CD14-positive monocyte (primary cell): ENCODE data around the gene ATG12. TPM values are rescaled to one million over a fixed set of nuclear protein-coding genes. Genes with fewer than 3 reads are reported as not detected.

Experiments
- DNase-seq, 3 donors: peaks; one replicate each; pipeline ENCODE4 v3.0.0-alpha.2; 2011 to 2022
- H2AFZ ChIP-seq: 2 replicates; pipeline ENCODE4 v1.6.0; 2012; ENCODE audit warnings: mild to moderate bottlenecking, low read depth, low read length, inconsistent platforms; ENCODE audit not compliant: insufficient read depth, poor library complexity, severe bottlenecking
- H3K27ac ChIP-seq, 2 donors: 1 replicate in 1 of 2; 2 replicates in 1 of 2; pipeline ENCODE4 v1.5.1; 2012 to 2013; ENCODE audit warnings: low read length in 2 of 2, control low read depth in 1 of 2, inconsistent platforms in 1 of 2, low read depth in 1 of 2, mild to moderate bottlenecking in 1 of 2
- H3K27me3 ChIP-seq, 2 donors: one replicate each; pipeline versions ENCODE4 v1.6.0 to v1.6.1; 2011 to 2013; ENCODE audit warnings: low read length in 2 of 2; ENCODE audit not compliant: control insufficient read depth in 2 of 2, insufficient read depth in 2 of 2
- H3K36me3 ChIP-seq, 2 donors: replicated peaks in 1 of 2; 1 replicate in 1 of 2; 2 replicates in 1 of 2; pipeline versions ENCODE4 v1.5.1 to v1.6.1; 2012 to 2013; ENCODE audit warnings: low read length in 2 of 2, control low read depth in 1 of 2, inconsistent platforms in 1 of 2, mild to moderate bottlenecking in 1 of 2; ENCODE audit not compliant: insufficient read depth in 2 of 2, control insufficient read depth in 1 of 2
- H3K4me1 ChIP-seq, 2 donors: 1 replicate in 1 of 2; 2 replicates in 1 of 2; pipeline versions ENCODE4 v1.5.1 to v1.6.1; 2012 to 2013; ENCODE audit warnings: low read length in 2 of 2, control low read depth in 1 of 2, inconsistent platforms in 1 of 2, mild to moderate bottlenecking in 1 of 2, moderate library complexity in 1 of 2; ENCODE audit not compliant: insufficient read depth in 2 of 2, control insufficient read depth in 1 of 2
- H3K4me2 ChIP-seq: replicated peaks from 2 replicates; pipeline ENCODE3; 2012; ENCODE audit warnings: low read length, moderate library complexity, mild to moderate bottlenecking; ENCODE audit not compliant: poor library complexity, severe bottlenecking; ENCODE audit errors: extremely low read depth
- H3K4me3 ChIP-seq, 3 experiments: fragments of 200-600 bp in 1 of 3; sonication (generic) in 1 of 3; replicated peaks in 1 of 3; 1 replicate in 2 of 3; 2 replicates in 1 of 3; pipeline ENCODE4 v1.5.1; 2011 to 2013; ENCODE audit warnings: low read length in 3 of 3, mild to moderate bottlenecking in 3 of 3, control low read depth in 2 of 3, low read depth in 2 of 3, inconsistent platforms in 1 of 3, moderate library complexity in 1 of 3
- H3K79me2 ChIP-seq: 2 replicates; pipeline ENCODE4 v1.6.0; 2012; ENCODE audit warnings: mild to moderate bottlenecking, control low read depth, inconsistent platforms, low read length, moderate library complexity; ENCODE audit not compliant: insufficient read depth
- H3K9ac ChIP-seq: 2 replicates; pipeline ENCODE4 v1.6.0; 2017; ENCODE audit warnings: low read length, mild to moderate bottlenecking; ENCODE audit not compliant: insufficient read depth, poor library complexity, severe bottlenecking
- H3K9me3 ChIP-seq, 2 donors: replicated peaks in 1 of 2; 1 replicate in 1 of 2; 2 replicates in 1 of 2; pipeline versions ENCODE4 v1.5.1 to v1.6.1; 2012 to 2013; ENCODE audit warnings: low read length in 2 of 2, control low read depth in 1 of 2; ENCODE audit not compliant: control insufficient read depth in 1 of 2, insufficient read depth in 1 of 2
- H4K20me1 ChIP-seq: 2 replicates; pipeline ENCODE4 v1.6.0; 2012; ENCODE audit warnings: mild to moderate bottlenecking, low read length, control low read depth, moderate library complexity; ENCODE audit not compliant: insufficient read depth
- H3K27ac Mint-ChIP-seq, 7 donors: one replicate each; pipeline ENCODE4 v1.8.0; 2020; ENCODE audit warnings: mild to moderate bottlenecking in 7 of 7, mixed read lengths in 7 of 7, moderate library complexity in 6 of 7, inconsistent platforms in 2 of 7
- H3K27me3 Mint-ChIP-seq, 3 donors: one replicate each; pipeline ENCODE4 v1.8.0; 2021 to 2022; ENCODE audit warnings: low read depth in 3 of 3, mild to moderate bottlenecking in 3 of 3, mixed read lengths in 3 of 3, moderate library complexity in 3 of 3, inconsistent platforms in 1 of 3
- H3K36me3 Mint-ChIP-seq, 2 donors: one replicate each; pipeline ENCODE4 v1.8.0; 2020; ENCODE audit warnings: mixed read lengths in 2 of 2, inconsistent platforms in 1 of 2, mild to moderate bottlenecking in 1 of 2
- H3K4me1 Mint-ChIP-seq: one replicate; pipeline ENCODE4 v1.8.0; 2020; ENCODE audit warnings: mild to moderate bottlenecking, mixed read lengths
- H3K4me3 Mint-ChIP-seq, 2 donors: one replicate each; pipeline ENCODE4 v1.8.0; 2020; ENCODE audit warnings: mild to moderate bottlenecking in 2 of 2, mixed read lengths in 2 of 2, moderate library complexity in 1 of 2
- H3K9me3 Mint-ChIP-seq, 7 donors: one replicate each; pipeline ENCODE4 v1.8.0; 2020 to 2022; ENCODE audit warnings: mixed read lengths in 7 of 7, mild to moderate bottlenecking in 6 of 7, moderate library complexity in 6 of 7, inconsistent platforms in 2 of 7
- WGBS: methylation state at CpG from one replicate; pipeline ENCODE4 v1.1.5; 2013; ENCODE audit warnings: missing lambda C conversion rate; ENCODE audit not compliant: insufficient coverage; 5-methylcytosine and 5-hydroxymethylcytosine counted together
- intact Hi-C, 2 donors: fragments of 100-400 bp; cut with micrococcal nuclease; formaldehyde crosslinking; loops; one replicate each; pipeline versions ENCODE4 v1.15.0 to v1.15.1; 2023
- polyA plus RNA-seq, 3 donors: library from polyadenylated mRNA; depleted of rRNA in 1 of 3; unstranded in 2 of 3; stranded (reverse) in 1 of 3; fragments of 300-500 nt in 2 of 3; fragments of >200 nt in 1 of 3; fragmentation: Illumina TruSeq in 2 of 3; gene quantifications; 1 replicate in 2 of 3; 2 replicates in 1 of 3; pipeline ENCODE4 v1.2.3, GENCODE V29; 2012 to 2021
- TF ChIP-seq, protein P1 (sequence below): fragments of 200-600 bp; IDR thresholded peaks from one replicate; pipeline ENCODE4 v1.8.0; 2022; ENCODE audit warnings: antibody characterized with exemption, mild to moderate bottlenecking

Gene ATG12
- polyA plus RNA-seq, 3 donors = 44.3 to 143 (median 101) TPM

DNA sequence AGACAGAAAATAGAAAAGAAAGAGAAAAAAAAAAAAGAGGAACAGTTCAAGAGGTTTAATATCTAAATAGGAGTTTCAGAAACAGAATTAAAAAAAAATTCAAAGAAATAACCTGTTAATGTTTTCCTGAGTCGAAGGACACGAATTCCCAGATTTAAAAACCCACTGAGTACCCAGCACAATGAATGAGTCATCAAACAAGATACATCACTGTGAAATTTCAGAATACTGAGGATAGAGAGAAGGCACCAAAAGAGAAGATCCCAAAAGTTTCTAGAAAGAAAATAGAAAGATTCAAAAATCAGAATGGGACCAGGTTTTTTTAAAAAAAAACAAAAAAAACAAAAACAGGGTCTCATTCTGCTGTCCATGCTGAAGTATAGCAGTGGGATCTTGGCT, 33.7 kb downstream of the ATG12 start:
- Mint-ChIP-seq H3K27me3 (peaks cover 10 to 31% (median 11%) of the 10 kb centered on the region in 3 donors), H3K9me3 (peaks cover 0 to 3% (median 0%) of the 10 kb centered on the region in 7 donors), H3K27ac (no peak overlapping the region), H3K36me3 (no peaks in the 10 kb centered on the region), H3K4me3 (no peak overlapping the region), H3K4me1 (no peaks in the 10 kb centered on the region)
- TF ChIP-seq, protein P1, sequence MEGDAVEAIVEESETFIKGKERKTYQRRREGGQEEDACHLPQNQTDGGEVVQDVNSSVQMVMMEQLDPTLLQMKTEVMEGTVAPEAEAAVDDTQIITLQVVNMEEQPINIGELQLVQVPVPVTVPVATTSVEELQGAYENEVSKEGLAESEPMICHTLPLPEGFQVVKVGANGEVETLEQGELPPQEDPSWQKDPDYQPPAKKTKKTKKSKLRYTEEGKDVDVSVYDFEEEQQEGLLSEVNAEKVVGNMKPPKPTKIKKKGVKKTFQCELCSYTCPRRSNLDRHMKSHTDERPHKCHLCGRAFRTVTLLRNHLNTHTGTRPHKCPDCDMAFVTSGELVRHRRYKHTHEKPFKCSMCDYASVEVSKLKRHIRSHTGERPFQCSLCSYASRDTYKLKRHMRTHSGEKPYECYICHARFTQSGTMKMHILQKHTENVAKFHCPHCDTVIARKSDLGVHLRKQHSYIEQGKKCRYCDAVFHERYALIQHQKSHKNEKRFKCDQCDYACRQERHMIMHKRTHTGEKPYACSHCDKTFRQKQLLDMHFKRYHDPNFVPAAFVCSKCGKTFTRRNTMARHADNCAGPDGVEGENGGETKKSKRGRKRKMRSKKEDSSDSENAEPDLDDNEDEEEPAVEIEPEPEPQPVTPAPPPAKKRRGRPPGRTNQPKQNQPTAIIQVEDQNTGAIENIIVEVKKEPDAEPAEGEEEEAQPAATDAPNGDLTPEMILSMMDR = no peak
- no peak overlapping the region for H3K4me3 ChIP-seq
- no peak overlapping the region for H3K4me2 ChIP-seq
- H3K9ac ChIP-seq = no peak overlapping the region
- intact Hi-C loops = no loop called here
- no peaks in the 10 kb centered on the region for H3K36me3 ChIP-seq
- H3K27me3 ChIP-seq = peaks cover 2 to 25% of the 10 kb centered on the region in 2 donors
- no peaks in the 10 kb centered on the region for H3K9me3 ChIP-seq
- no peak for DNase-seq
- no peaks in the 10 kb centered on the region for H3K79me2 ChIP-seq
- WGBS = no CpG with 5 or more reads among the region's 2 CpGs
- H3K4me1 ChIP-seq = no peaks in the 10 kb centered on the region
- no peaks in the 10 kb centered on the region for H4K20me1 ChIP-seq
- no peak overlapping the region for H3K27ac ChIP-seq
- no peak overlapping the region for H2AFZ ChIP-seq

GRCh38 chr5:115806986-115807653, 34.2 kb downstream of the ATG12 start:
- no peak for DNase-seq
- Mint-ChIP-seq H3K27me3 (peaks cover 7 to 26% (median 11%) of the 10 kb centered on the region in 3 donors), H3K4me3 (no peak overlapping the region), H3K27ac (no peak overlapping the region), H3K9me3 (peaks cover 0 to 3% (median 0%) of the 10 kb centered on the region in 7 donors), H3K36me3 (no peaks in the 10 kb centered on the region), H3K4me1 (no peaks in the 10 kb centered on the region)
- Histone ChIP-seq H3K9ac (no peak overlapping the region), H3K9me3 (no peaks in the 10 kb centered on the region), H3K4me2 (no peak overlapping the region), H3K27ac (no peak overlapping the region), H3K36me3 (no peaks in the 10 kb centered on the region), H4K20me1 (no peaks in the 10 kb centered on the region), H2AFZ (no peak overlapping the region), H3K4me1 (no peaks in the 10 kb centered on the region), H3K4me3 (no peak overlapping the region), H3K27me3 (peaks cover 0 to 19% of the 10 kb centered on the region in 2 donors), H3K79me2 (no peaks in the 10 kb centered on the region)
- intact Hi-C loops = no loop called here
- 80% methylated on average over 2 of the region's 2 CpGs for WGBS
- TF ChIP-seq, protein P1 = no peak
